Osteocyte (in vitro differentiated cells): ENCODE data around the gene WDR1. TPM values are rescaled to one million over a fixed set of nuclear protein-coding genes. Genes with fewer than 3 reads are reported as not detected.

ENCODE experiments used
- DNase-seq: peaks from one replicate; pipeline ENCODE4 v3.0.0; 2021; ENCODE audit warnings: mixed read lengths; ENCODE audit not compliant: unreplicated experiment; ENCODE audit errors: extremely low spot score
- H3K27ac Mint-ChIP-seq: one replicate; pipeline ENCODE4 v1.8.0; 2021; ENCODE audit warnings: mild to moderate bottlenecking, mixed read lengths; ENCODE audit not compliant: unreplicated experiment
- H3K27me3 Mint-ChIP-seq: one replicate; pipeline ENCODE4 v1.8.0; 2021; ENCODE audit warnings: mixed read lengths; ENCODE audit not compliant: unreplicated experiment
- H3K36me3 Mint-ChIP-seq: one replicate; pipeline ENCODE4 v1.8.0; 2021; ENCODE audit warnings: mixed read lengths; ENCODE audit not compliant: unreplicated experiment
- H3K4me1 Mint-ChIP-seq: one replicate; pipeline ENCODE4 v1.8.0; 2021; ENCODE audit warnings: mixed read lengths; ENCODE audit not compliant: unreplicated experiment
- H3K4me3 Mint-ChIP-seq: one replicate; pipeline ENCODE4 v1.8.0; 2021; ENCODE audit warnings: mild to moderate bottlenecking, moderate library complexity, mixed read lengths; ENCODE audit not compliant: unreplicated experiment
- H3K9me3 Mint-ChIP-seq: one replicate; pipeline ENCODE4 v1.8.0; 2021; ENCODE audit warnings: mixed read lengths; ENCODE audit not compliant: unreplicated experiment
- CTCF ChIP-seq: fragments of 200-600 bp; sonication (generic); IDR thresholded peaks from 2 replicates; pipeline ENCODE4 v1.5.0; 2021; ENCODE audit warnings: antibody characterized with exemption, mild to moderate bottlenecking, moderate library complexity
- total RNA-seq: library from RNA; stranded (reverse); gene quantifications from 2 replicates; pipeline ENCODE4 v1.2.1, GENCODE V29; 2021

Gene WDR1
- total RNA-seq, 1 donor from 2014 or later = 537 TPM

- Mint-ChIP-seq H3K9me3 (no peaks in the 10 kb centered on the region), H3K4me3 (no peak overlapping the region), H3K4me1 (peaks cover 17% of the 10 kb centered on the region), H3K36me3 (no peaks in the 10 kb centered on the region), H3K27ac (no peak overlapping the region), H3K27me3 (peaks cover 5% of the 10 kb centered on the region)
- no peak for TF ChIP-seq CTCF
- no peak for DNase-seq
These were observed 45.2 kb upstream of the WDR1 start for GRCh38 chr4:10161840-10162239.

GRCh38 chr4:10161146-10161545 lies 44.5 kb upstream of the WDR1 start:
- Mint-ChIP-seq H3K4me3 (no peak overlapping the region), H3K9me3 (no peaks in the 10 kb centered on the region), H3K27me3 (peaks cover 11% of the 10 kb centered on the region), H3K4me1 (peaks cover 17% of the 10 kb centered on the region), H3K36me3 (no peaks in the 10 kb centered on the region), H3K27ac (no peak overlapping the region)
- no peak for DNase-seq
- TF ChIP-seq CTCF = no peak

- peaks cover 17% of the 10 kb centered on the region for H3K4me1 Mint-ChIP-seq
- H3K36me3 Mint-ChIP-seq = no peaks in the 10 kb centered on the region
- no peak overlapping the region for H3K27ac Mint-ChIP-seq
- no peaks in the 10 kb centered on the region for H3K9me3 Mint-ChIP-seq
- no peak overlapping the region for H3K4me3 Mint-ChIP-seq
- peak; percentile 52 for TF ChIP-seq CTCF
- no peak for DNase-seq
- H3K27me3 Mint-ChIP-seq = peaks cover 18% of the 10 kb centered on the region
These were observed 43.8 kb upstream of the WDR1 start for GRCh38 chr4:10160281-10160856.

- peaks cover 14% of the 10 kb centered on the region for H3K4me1 Mint-ChIP-seq
- DNase-seq = no peak
- H3K27ac Mint-ChIP-seq = no peak overlapping the region
- TF ChIP-seq CTCF = no peak
- H3K4me3 Mint-ChIP-seq = no peak overlapping the region
- H3K27me3 Mint-ChIP-seq = peaks cover 20% of the 10 kb centered on the region
- H3K36me3 Mint-ChIP-seq = no peaks in the 10 kb centered on the region
- H3K9me3 Mint-ChIP-seq = no peaks in the 10 kb centered on the region
These were observed 43.1 kb upstream of the WDR1 start for GRCh38 chr4:10159671-10160070.

GRCh38 chr4:10158333-10158942 lies 41.8 kb upstream of the WDR1 start:
- Mint-ChIP-seq H3K4me1 (peaks cover 14% of the 10 kb centered on the region), H3K36me3 (no peaks in the 10 kb centered on the region), H3K4me3 (no peak overlapping the region), H3K27ac (no peak overlapping the region), H3K9me3 (no peaks in the 10 kb centered on the region), H3K27me3 (peaks cover 18% of the 10 kb centered on the region)
- no peak for DNase-seq
- TF ChIP-seq CTCF = no peak
